DND-41 (cell line): ENCODE data around the gene CYB561D2.

ENCODE experiments used
- ATAC-seq: fragments of 200-7000 bp; cut with Tn5 transposase; 3 replicates; pipeline ENCODE4 v1.9.1; 2021; ENCODE audit warnings: low read depth; ENCODE audit not compliant: insufficient read depth
- DNase-seq: peaks from one replicate; pipeline ENCODE4 v3.0.0-alpha.2; 2020
- H2AFZ ChIP-seq: 2 replicates; pipeline ENCODE4 v1.6.0; 2012; ENCODE audit warnings: low read depth, low read length
- H3K27ac ChIP-seq: 2 replicates; pipeline ENCODE4 v1.5.1; 2012; ENCODE audit warnings: low read length, inconsistent platforms
- H3K27me3 ChIP-seq: fragments of 200-600 bp; sonication (generic); 2 replicates; pipeline ENCODE4 v1.6.0; 2012; ENCODE audit warnings: low read length, mild to moderate bottlenecking, inconsistent platforms; ENCODE audit not compliant: insufficient read depth, poor library complexity
- H3K36me3 ChIP-seq: 2 replicates; pipeline ENCODE4 v1.5.1; 2012; ENCODE audit warnings: low read length, inconsistent platforms; ENCODE audit not compliant: insufficient read depth
- H3K4me1 ChIP-seq: 2 replicates; pipeline ENCODE4 v1.5.1; 2012; ENCODE audit warnings: mild to moderate bottlenecking, low read length; ENCODE audit not compliant: insufficient read depth
- H3K4me2 ChIP-seq: 2 replicates; pipeline ENCODE4 v1.6.0; 2012; ENCODE audit warnings: mild to moderate bottlenecking, moderate library complexity, low read length, inconsistent platforms; ENCODE audit not compliant: insufficient read depth
- H3K4me3 ChIP-seq, 2 experiments: fragments of 200-600 bp in 1 of 2; shearing (Covaris generic) in 1 of 2; 2 replicates each; pipeline ENCODE4 v1.5.1; 2012 to 2016; ENCODE audit warnings: inconsistent platforms in 2 of 2, low read length in 2 of 2, mild to moderate bottlenecking in 2 of 2, low read depth in 1 of 2, moderate library complexity in 1 of 2
- H3K79me2 ChIP-seq: 2 replicates; pipeline ENCODE4 v1.6.0; 2012; ENCODE audit warnings: low read length, inconsistent platforms; ENCODE audit not compliant: insufficient read depth
- H3K9ac ChIP-seq: 2 replicates; pipeline ENCODE4 v1.6.0; 2012; ENCODE audit warnings: low read depth, mild to moderate bottlenecking, inconsistent platforms, low read length, moderate library complexity
- H3K9me3 ChIP-seq: 2 replicates; pipeline ENCODE4 v1.5.1; 2012; ENCODE audit warnings: low read length, moderate library complexity, mild to moderate bottlenecking, inconsistent platforms; ENCODE audit not compliant: insufficient read depth, severe bottlenecking
- H4K20me1 ChIP-seq: 2 replicates; pipeline ENCODE4 v1.6.0; 2012; ENCODE audit warnings: low read length; ENCODE audit not compliant: insufficient read depth
- CTCF ChIP-seq: IDR thresholded peaks from 2 replicates; pipeline ENCODE4 v1.5.1; 2012; ENCODE audit warnings: borderline replicate concordance, low read length, moderate library complexity, mild to moderate bottlenecking; ENCODE audit not compliant: poor library complexity, severe bottlenecking; ENCODE audit errors: extremely low read depth
- EZH2 ChIP-seq: IDR thresholded peaks from 3 replicates; pipeline ENCODE4 v1.6.1; 2012; ENCODE audit warnings: borderline replicate concordance, low read depth, mild to moderate bottlenecking, moderate library complexity, low read length, inconsistent platforms; ENCODE audit not compliant: severe bottlenecking

The CYB561D2 gene

DNA sequence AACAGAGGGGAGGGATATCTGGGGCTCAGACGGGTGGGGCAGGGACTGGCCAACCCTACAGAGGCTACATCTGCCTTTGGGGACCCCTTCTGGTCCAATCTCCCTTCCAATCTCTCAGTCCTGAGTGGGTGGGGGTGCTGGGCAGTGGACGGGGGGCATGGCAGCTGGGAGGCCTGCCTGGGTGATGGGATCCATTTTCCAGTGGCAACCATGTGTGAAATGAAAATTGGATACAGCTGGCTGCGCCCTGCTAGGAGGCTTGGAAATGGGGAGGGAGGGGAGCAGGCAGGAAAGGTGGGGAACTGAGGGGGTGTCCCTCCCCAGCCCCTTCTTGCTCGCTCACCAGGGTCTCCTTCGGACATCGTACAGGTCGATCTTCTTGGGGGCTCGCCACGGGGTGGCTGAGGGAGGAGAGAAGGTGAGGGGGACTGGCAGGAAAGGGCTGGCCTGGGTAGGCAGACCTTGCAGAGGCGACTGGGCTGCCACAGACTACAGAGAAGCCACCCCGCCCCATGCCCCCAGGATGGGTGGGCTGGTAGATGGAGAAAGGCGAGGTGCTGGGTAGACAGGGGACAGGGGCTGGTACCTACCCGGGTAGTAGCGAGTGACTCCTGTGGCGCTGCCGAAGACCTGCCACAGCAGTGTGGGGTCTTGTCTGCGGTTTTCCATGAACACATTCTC, 29.9 kb downstream of the CYB561D2 start:
- ATAC-seq (no peak), DNase-seq (no peak)
- Histone ChIP-seq H3K27me3 (no peaks in the 10 kb centered on the region), H4K20me1 (peaks cover 7% of the 10 kb centered on the region; the same call in 1 of the 2 replicates), H3K4me1 (no peaks in the 10 kb centered on the region), H3K79me2 (no peaks in the 10 kb centered on the region), H3K4me2 (no peak overlapping the region), H3K9me3 (no peaks in the 10 kb centered on the region), H3K4me3 (no peak overlapping the region), H2AFZ (no peak overlapping the region), H3K36me3 (no peaks in the 10 kb centered on the region), H3K27ac (no peak overlapping the region), H3K9ac (no peak overlapping the region)
- TF ChIP-seq EZH2 (no peak), CTCF (no peak)

DNA sequence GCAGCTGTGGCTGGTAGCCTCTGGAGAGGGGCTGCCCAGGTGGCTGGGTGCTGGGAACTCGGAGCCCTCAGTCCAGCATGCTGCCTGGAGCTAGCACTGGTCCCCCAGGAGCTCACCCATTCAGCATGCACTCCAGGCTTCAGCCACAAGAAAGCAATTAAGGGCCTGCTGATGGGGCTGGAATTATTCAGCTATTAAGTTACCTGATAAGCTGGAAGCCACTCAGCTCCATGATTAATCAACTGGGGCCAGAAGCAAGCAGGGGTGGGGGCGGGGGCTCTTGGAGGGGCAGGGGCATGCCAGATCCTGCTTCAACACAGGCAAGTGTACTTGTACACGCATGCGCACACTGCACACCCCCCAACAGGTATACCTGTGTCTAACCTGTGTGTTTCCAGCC, 30.7 kb downstream of the CYB561D2 start:
- TF ChIP-seq CTCF (no peak), EZH2 (no peak)
- H3K9ac ChIP-seq: no peak overlapping the region
- no peaks in the 10 kb centered on the region for H3K4me1 ChIP-seq
- H3K36me3 ChIP-seq: no peaks in the 10 kb centered on the region
- DNase-seq (no peak), ATAC-seq (no peak)
- H3K27me3 ChIP-seq: no peaks in the 10 kb centered on the region
- no peak overlapping the region for H3K4me2 ChIP-seq
- no peak overlapping the region for H3K4me3 ChIP-seq
- H4K20me1 ChIP-seq: peaks cover 7% of the 10 kb centered on the region; the same call in 1 of the 2 replicates
- H3K27ac ChIP-seq: no peak overlapping the region
- H3K79me2 ChIP-seq: no peaks in the 10 kb centered on the region
- no peaks in the 10 kb centered on the region for H3K9me3 ChIP-seq
- no peak overlapping the region for H2AFZ ChIP-seq

- Histone ChIP-seq H3K27me3 (no peaks in the 10 kb centered on the region), H3K4me2 (no peak overlapping the region), H3K79me2 (no peaks in the 10 kb centered on the region), H3K9me3 (no peaks in the 10 kb centered on the region), H2AFZ (no peak overlapping the region), H3K27ac (no peak overlapping the region), H3K4me3 (no peak overlapping the region), H4K20me1 (peaks cover 9% of the 10 kb centered on the region; the same call in 1 of the 2 replicates), H3K9ac (no peak overlapping the region), H3K36me3 (no peaks in the 10 kb centered on the region), H3K4me1 (no peaks in the 10 kb centered on the region)
- no peak for TF ChIP-seq EZH2
- no peak for TF ChIP-seq CTCF
- ATAC-seq: no peak
- no peak for DNase-seq
Observed at GRCh38 chr3:50382722-50383121, 32.1 kb downstream of the CYB561D2 start.
